Hepatocyte (in vitro differentiated cells): ENCODE results near the gene OR1J2.

Experiments
- EZH2phosphoT487 ChIP-seq: fragments of 200-600 bp; sonication (generic); IDR thresholded peaks from one replicate; pipeline ENCODE4 v1.6.1; 2018; ENCODE audit warnings: antibody characterized with exemption, mild to moderate bottlenecking, low read depth, moderate library complexity; ENCODE audit not compliant: unreplicated experiment, severe bottlenecking
- TF ChIP-seq, protein P1 (sequence below): fragments of 200-600 bp; sonication (generic); IDR thresholded peaks from 2 replicates; pipeline ENCODE4 v1.5.1; 2016; ENCODE audit warnings: antibody characterized with exemption, mild to moderate bottlenecking; ENCODE audit not compliant: poor library complexity

DNA sequence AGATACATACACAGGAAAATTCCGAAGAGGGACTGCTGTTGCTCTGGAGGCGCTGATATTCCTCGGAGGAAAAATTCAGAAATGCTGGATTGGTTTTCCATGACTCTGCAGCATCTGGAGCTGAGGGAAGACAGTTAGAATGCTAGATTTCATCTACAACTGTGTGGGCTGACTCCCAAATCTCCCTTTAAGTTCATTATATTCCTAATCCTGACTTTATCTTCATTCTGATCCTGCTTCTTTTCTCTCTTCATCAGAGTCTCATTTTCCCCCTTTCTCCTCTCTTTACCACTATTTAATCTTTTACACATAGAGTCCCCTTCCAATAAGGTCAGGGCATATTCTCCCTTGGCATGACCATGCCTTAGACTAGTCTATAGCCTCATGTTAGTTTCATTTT lies 16.6 kb downstream of the OR1J2 start, which contains the start of gene OR1N1:
- TF ChIP-seq, protein P1, sequence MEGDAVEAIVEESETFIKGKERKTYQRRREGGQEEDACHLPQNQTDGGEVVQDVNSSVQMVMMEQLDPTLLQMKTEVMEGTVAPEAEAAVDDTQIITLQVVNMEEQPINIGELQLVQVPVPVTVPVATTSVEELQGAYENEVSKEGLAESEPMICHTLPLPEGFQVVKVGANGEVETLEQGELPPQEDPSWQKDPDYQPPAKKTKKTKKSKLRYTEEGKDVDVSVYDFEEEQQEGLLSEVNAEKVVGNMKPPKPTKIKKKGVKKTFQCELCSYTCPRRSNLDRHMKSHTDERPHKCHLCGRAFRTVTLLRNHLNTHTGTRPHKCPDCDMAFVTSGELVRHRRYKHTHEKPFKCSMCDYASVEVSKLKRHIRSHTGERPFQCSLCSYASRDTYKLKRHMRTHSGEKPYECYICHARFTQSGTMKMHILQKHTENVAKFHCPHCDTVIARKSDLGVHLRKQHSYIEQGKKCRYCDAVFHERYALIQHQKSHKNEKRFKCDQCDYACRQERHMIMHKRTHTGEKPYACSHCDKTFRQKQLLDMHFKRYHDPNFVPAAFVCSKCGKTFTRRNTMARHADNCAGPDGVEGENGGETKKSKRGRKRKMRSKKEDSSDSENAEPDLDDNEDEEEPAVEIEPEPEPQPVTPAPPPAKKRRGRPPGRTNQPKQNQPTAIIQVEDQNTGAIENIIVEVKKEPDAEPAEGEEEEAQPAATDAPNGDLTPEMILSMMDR: no peak
- TF ChIP-seq EZH2phosphoT487: no peak
